PC-3 (cell line): ENCODE results near the gene ANK2. TPM values are rescaled to one million over a fixed set of nuclear protein-coding genes. Genes with fewer than 3 reads are reported as not detected.
A peak's percentile ranks its signal among the peaks of the same experiment; 100 is the strongest.

ENCODE experiments used
- ATAC-seq: fragments of 200-7000 bp; cut with Tn5 transposase; 2 replicates; pipeline ENCODE4 v1.9.1; 2020; ENCODE audit warnings: mild to moderate bottlenecking, moderate library complexity
- BruUV-seq: library from RNA; stranded (reverse); fragments of 400-500 nt; replicated peaks from 2 replicates; lab custom pipeline; 2021; lab: Mats Ljungman, UMichigan
- CTCF ChIA-PET: fragments of 300-600 bp; sonication (Branson Sonifier 250); formaldehyde crosslinking; loops from one replicate; lab custom pipeline; 2022; ENCODE audit warnings: antibody characterized with exemption; lab: Charles Lee
- POLR2A ChIA-PET: fragments of 300-600 bp; sonication (Branson Sonifier 250); formaldehyde crosslinking; loops from one replicate; lab custom pipeline; 2022; ENCODE audit warnings: antibody characterized with exemption; ENCODE audit not compliant: unreplicated experiment; lab: Charles Lee
- DNase-seq: peaks from one replicate; pipeline ENCODE4 v3.0.0-alpha.2; 2015
- H2AFZ ChIP-seq: fragments of 300-600 bp; sonication (generic); 2 replicates; pipeline ENCODE4 v1.6.0; 2016; ENCODE audit warnings: antibody characterized with exemption, low read length
- H3F3A ChIP-seq: fragments of 300-600 bp; sonication (generic); one replicate; pipeline ENCODE4 v1.6.0; 2017; ENCODE audit warnings: antibody characterized with exemption, low read length, control low read depth, mild to moderate bottlenecking; ENCODE audit not compliant: unreplicated experiment
- H3K27ac ChIP-seq: fragments of 300-600 bp; sonication (generic); 2 replicates; pipeline ENCODE4 v1.5.1; 2016; ENCODE audit warnings: mild to moderate bottlenecking, low read length
- H3K27me3 ChIP-seq: fragments of 300-600 bp; sonication (generic); 2 replicates; pipeline ENCODE4 v1.6.1; 2016; ENCODE audit warnings: low read length, mixed read lengths
- H3K36me3 ChIP-seq: fragments of 300-600 bp; sonication (generic); 2 replicates; pipeline ENCODE4 v1.6.1; 2016; ENCODE audit warnings: low read depth, mixed run types, low read length, mixed read lengths
- H3K4me1 ChIP-seq: fragments of 300-600 bp; sonication (generic); 2 replicates; pipeline ENCODE4 v1.5.1; 2016; ENCODE audit warnings: low read length; ENCODE audit not compliant: insufficient read depth
- H3K4me2 ChIP-seq: fragments of 300-600 bp; sonication (generic); 2 replicates; pipeline ENCODE4 v1.6.0; 2016; ENCODE audit warnings: low read length
- H3K4me3 ChIP-seq: fragments of 300-600 bp; sonication (generic); 2 replicates; pipeline ENCODE4 v1.5.1; 2016; ENCODE audit warnings: mild to moderate bottlenecking, low read length, mixed read lengths
- H3K79me2 ChIP-seq: fragments of 300-600 bp; sonication (generic); 2 replicates; pipeline ENCODE4 v1.6.1; 2017; ENCODE audit warnings: low read length, mixed read lengths
- H3K9ac ChIP-seq: fragments of 300-600 bp; sonication (generic); 2 replicates; pipeline ENCODE4 v1.6.0; 2016; ENCODE audit warnings: mild to moderate bottlenecking, low read length
- H3K9me2 ChIP-seq: fragments of 300-600 bp; sonication (generic); replicated peaks from 2 replicates; pipeline ENCODE4 v1.6.1; 2016; ENCODE audit warnings: mixed run types, low read length, mixed read lengths
- H3K9me3 ChIP-seq: fragments of 300-600 bp; sonication (generic); 2 replicates; pipeline ENCODE4 v1.6.1; 2016; ENCODE audit warnings: low read length, mixed read lengths
- H4K20me1 ChIP-seq: fragments of 300-600 bp; sonication (generic); 2 replicates; pipeline ENCODE4 v1.6.1; 2016; ENCODE audit warnings: low read length, mixed read lengths
- EZH2 ChIP-seq: fragments of 300-600 bp; sonication (generic); IDR thresholded peaks from one replicate; pipeline ENCODE4 v1.6.1; 2017; ENCODE audit warnings: antibody characterized with exemption, mild to moderate bottlenecking, low read length; ENCODE audit not compliant: unreplicated experiment
- EZH2phosphoT487 ChIP-seq: fragments of 300-600 bp; sonication (generic); IDR thresholded peaks from 2 replicates; pipeline ENCODE4 v1.6.1; 2018; ENCODE audit warnings: mild to moderate bottlenecking, antibody characterized with exemption, low read length, borderline replicate concordance
- intact Hi-C: fragments of 100-400 bp; cut with micrococcal nuclease; formaldehyde crosslinking; loops from 2 replicates; pipeline ENCODE4 v1.9.0; 2023
- total RNA-seq: library from RNA; depleted of rRNA; stranded (reverse); fragments of >200 nt; gene quantifications from 2 replicates; pipeline ENCODE4 v1.2.3, GENCODE V29; 2014
- TF ChIP-seq, protein P1 (sequence below): fragments of 300-600 bp; sonication (generic); conservative IDR thresholded peaks from 2 replicates; pipeline ENCODE4 v1.5.1; 2017; ENCODE audit warnings: antibody characterized with exemption, low read depth, mild to moderate bottlenecking, low read length

The ANK2 gene
- total RNA-seq, 1 experiment from 2014 or later: 1.8 TPM

GRCh38 chr4:113222471-113222870 lies 173.0 kb downstream of the ANK2 start:
- Histone ChIP-seq H4K20me1 (no peaks in the 10 kb centered on the region), H3K79me2 (no peaks in the 10 kb centered on the region), H3K9me3 (no peaks in the 10 kb centered on the region), H3K9me2 (no peaks in the 10 kb centered on the region), H3K36me3 (no peaks in the 10 kb centered on the region), H3K27ac (no peak overlapping the region), H3K4me2 (no peak overlapping the region), H3K27me3 (no peaks in the 10 kb centered on the region), H3K4me3 (no peak overlapping the region), H2AFZ (no peak overlapping the region), H3K4me1 (no peaks in the 10 kb centered on the region; the same call in 1 of the 2 replicates), H3F3A (no peaks in the 10 kb centered on the region), H3K9ac (no peak overlapping the region)
- intact Hi-C loops: loop anchor here (1.0 kb wide), 1 partner anchor 116 kb away; no protein-coding TSS in a partner anchor
- BruUV-seq: no TSS peak
- TF ChIP-seq, protein P1, sequence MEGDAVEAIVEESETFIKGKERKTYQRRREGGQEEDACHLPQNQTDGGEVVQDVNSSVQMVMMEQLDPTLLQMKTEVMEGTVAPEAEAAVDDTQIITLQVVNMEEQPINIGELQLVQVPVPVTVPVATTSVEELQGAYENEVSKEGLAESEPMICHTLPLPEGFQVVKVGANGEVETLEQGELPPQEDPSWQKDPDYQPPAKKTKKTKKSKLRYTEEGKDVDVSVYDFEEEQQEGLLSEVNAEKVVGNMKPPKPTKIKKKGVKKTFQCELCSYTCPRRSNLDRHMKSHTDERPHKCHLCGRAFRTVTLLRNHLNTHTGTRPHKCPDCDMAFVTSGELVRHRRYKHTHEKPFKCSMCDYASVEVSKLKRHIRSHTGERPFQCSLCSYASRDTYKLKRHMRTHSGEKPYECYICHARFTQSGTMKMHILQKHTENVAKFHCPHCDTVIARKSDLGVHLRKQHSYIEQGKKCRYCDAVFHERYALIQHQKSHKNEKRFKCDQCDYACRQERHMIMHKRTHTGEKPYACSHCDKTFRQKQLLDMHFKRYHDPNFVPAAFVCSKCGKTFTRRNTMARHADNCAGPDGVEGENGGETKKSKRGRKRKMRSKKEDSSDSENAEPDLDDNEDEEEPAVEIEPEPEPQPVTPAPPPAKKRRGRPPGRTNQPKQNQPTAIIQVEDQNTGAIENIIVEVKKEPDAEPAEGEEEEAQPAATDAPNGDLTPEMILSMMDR: no peak
- no peak for TF ChIP-seq EZH2phosphoT487
- TF ChIP-seq EZH2: no peak
- CTCF ChIA-PET: no interaction called here
- POLR2A ChIA-PET: no interaction called here
- DNase-seq: peak; percentile 27
- ATAC-seq: peak; percentile 67

- intact Hi-C loops: no loop called here
- Histone ChIP-seq H3K9me3 (no peaks in the 10 kb centered on the region), H3K4me2 (no peak overlapping the region), H3K36me3 (no peaks in the 10 kb centered on the region), H2AFZ (no peak overlapping the region), H3K9me2 (no peaks in the 10 kb centered on the region), H4K20me1 (no peaks in the 10 kb centered on the region), H3K79me2 (no peaks in the 10 kb centered on the region), H3K4me1 (no peaks in the 10 kb centered on the region; the same call in 1 of the 2 replicates), H3K27ac (no peak overlapping the region), H3K9ac (no peak overlapping the region), H3K27me3 (no peaks in the 10 kb centered on the region), H3K4me3 (no peak overlapping the region), H3F3A (no peaks in the 10 kb centered on the region)
- TF ChIP-seq, protein P1: no peak
- no peak for TF ChIP-seq EZH2
- no peak for TF ChIP-seq EZH2phosphoT487
- ChIA-PET CTCF (no interaction called here), POLR2A (no interaction called here)
- BruUV-seq: no TSS peak
- ATAC-seq: no peak
- no peak for DNase-seq
Measured at GRCh38 chr4:113223001-113223400, 173.5 kb downstream of the ANK2 start.

- no peak overlapping the region for H2AFZ ChIP-seq
- H3K9me2 ChIP-seq: no peaks in the 10 kb centered on the region
- no peaks in the 10 kb centered on the region for H3K79me2 ChIP-seq
- H3K9ac ChIP-seq: no peak overlapping the region
- intact Hi-C loops: no loop called here
- CTCF ChIA-PET: no interaction called here
- POLR2A ChIA-PET: no interaction called here
- H3K36me3 ChIP-seq: no peaks in the 10 kb centered on the region
- H3K27ac ChIP-seq: no peak overlapping the region
- H3K4me2 ChIP-seq: no peak overlapping the region
- H3F3A ChIP-seq: no peaks in the 10 kb centered on the region
- no peak overlapping the region for H3K4me3 ChIP-seq
- no peaks in the 10 kb centered on the region for H4K20me1 ChIP-seq
- no peaks in the 10 kb centered on the region for H3K27me3 ChIP-seq
- ATAC-seq (no peak), DNase-seq (no peak)
- TF ChIP-seq EZH2: no peak
- no peak for TF ChIP-seq EZH2phosphoT487
- TF ChIP-seq, protein P1: no peak
- no peaks in the 10 kb centered on the region for H3K9me3 ChIP-seq
- no peaks in the 10 kb centered on the region for H3K4me1 ChIP-seq
- no TSS peak for BruUV-seq
Measured at GRCh38 chr4:113232194-113232593, 182.7 kb downstream of the ANK2 start.
